ENCODE measurements around the gene COL4A3.

Gene COL4A3

GRCh38 chr2:227296671-227297405 lies 132.4 kb downstream of the COL4A3 start:
- DNase-seq = no peak

DNA sequence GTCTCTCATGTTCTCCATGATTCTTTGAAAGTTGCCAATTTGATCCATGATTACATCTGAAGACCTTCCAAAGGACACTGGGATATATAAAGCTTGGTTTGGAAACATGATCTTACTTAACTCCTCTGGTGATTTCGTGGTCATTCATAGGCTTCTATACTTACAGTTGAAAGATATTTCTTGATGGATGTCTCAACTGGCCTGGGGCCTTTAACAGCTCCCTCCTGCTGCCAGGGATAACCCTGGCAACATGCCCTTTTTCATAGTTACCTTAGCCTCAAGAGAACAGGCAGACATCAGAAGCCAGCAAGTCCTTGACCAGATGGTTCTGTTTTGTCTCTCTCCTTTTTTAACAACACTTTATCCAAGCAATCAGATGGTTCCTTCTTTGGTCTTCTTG lies 137.1 kb downstream of the COL4A3 start:
- no peak for DNase-seq

DNA sequence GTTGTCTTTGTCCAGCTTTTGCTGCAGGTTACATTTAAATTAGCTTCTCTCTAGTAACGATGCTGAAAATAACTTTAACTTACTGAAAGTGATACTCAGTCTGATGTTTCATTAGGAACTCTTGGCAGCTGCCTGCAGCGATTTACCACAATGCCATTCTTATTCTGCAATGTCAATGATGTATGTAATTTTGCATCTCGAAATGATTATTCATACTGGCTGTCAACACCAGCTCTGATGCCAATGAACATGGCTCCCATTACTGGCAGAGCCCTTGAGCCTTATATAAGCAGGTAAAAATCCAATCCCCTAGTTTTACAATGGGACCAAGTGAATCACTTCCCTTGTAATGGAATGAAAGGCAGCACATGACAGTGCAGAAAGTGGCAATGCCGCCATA lies 144.4 kb downstream of the COL4A3 start:
- no peak for DNase-seq

GRCh38 chr2:227310756-227311110 lies 146.3 kb downstream of the COL4A3 start:
- DNase-seq = no peak

DNA sequence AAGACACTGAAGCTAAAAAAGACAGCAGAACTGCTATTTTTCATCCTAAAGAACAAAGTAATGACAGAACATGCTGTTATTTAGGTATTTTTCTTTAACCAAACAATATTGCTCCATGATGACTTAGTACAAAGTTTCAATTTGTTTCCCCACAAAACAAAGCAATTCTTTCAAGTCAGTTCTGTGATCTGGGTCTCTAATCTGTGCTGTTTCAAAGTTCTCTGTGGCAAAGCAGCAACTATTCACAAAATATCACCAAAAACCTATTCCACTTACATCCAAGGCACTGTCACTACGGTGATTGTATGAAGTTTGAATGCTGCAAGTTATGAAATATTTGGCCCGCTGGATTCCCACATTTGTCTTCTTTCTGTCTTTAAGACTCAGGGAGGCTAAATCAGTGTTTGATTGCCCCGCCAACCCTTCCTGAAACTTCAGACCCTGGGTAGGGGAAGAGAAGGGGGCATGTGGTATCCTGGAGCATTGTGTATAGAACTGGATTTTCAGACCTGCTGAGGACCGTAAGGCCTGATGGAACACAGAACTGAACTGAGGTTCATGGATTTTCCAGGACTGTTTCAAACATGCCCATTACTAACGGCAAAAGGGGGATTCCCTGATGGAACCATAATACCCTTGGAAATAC lies 147.6 kb downstream of the COL4A3 start:
- no peak for DNase-seq

DNA sequence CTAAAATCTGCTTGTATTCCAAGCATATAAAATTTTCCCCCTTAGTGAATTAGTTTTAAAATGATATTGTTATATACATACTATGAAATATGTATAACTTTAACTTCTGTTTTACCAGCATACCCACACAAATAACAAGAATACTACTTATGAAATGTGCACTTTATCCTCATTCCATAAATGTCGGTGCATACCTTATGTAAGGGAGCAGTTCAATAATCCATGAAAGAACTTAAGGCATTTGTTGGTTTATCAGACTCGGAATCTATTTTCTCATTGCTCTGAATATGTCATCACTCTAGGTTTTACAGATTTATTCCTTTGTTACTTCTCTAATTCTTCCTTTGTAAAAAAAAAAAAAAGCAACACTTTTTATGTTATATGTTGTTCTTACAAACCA lies 148.2 kb downstream of the COL4A3 start:
- DNase-seq = no peak

- DNase-seq = no peak
Measured at GRCh38 chr2:227313310-227313709, 148.9 kb downstream of the COL4A3 start.

DNA sequence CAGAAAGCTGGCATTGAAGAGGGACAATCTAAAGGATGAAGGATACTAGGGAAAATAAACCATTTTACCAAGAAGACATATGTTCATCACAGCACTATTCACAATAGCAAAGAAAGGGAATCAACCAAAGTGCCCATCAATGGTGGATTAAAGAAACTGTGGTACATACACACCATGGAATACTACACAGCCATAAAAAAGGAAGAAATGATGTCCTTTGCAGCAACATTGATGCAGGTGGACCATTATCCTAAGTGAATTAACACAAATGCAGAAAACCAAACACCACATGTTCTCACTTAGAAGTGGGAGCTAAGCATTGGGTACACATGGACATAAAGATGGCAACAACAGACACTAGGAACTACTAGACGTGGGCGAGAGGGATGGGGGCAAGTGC lies 153.4 kb downstream of the COL4A3 start:
- no peak for DNase-seq

- no peak for DNase-seq
Measured at GRCh38 chr2:227320305-227321094, 156.1 kb downstream of the COL4A3 start.

DNA sequence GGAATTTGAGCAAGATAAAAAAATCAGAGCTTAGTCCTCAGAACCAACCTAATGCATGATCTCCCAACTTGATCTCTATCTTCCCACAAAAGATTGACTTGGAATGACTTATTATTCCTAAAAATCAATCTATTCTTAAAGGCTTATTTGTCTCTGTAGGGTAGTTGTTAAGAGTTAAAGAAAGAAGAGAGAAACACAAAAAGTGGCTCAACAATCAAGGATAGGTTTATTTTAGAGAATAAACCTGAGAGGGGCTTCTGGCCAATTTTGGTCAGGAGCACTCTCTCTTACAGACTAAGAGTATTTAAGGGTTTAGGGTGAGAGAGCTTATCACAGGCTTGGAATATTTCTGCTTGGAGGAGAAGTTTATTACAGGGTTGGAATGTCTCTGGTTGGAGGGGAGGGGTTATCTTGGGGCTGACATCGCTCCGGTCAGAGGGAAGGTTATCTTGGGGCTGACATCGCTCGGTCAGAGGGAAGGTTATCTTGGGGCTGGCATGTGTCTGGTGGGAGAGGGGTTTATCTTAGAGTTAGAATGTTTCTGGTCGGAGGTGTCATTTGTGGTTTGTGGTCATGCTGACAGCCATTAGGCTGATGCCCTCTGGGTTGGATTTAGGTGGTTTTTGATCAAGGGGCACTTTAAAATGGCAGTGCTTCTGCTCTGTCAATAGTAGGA lies 158.2 kb downstream of the COL4A3 start:
- no peak for DNase-seq

DNA sequence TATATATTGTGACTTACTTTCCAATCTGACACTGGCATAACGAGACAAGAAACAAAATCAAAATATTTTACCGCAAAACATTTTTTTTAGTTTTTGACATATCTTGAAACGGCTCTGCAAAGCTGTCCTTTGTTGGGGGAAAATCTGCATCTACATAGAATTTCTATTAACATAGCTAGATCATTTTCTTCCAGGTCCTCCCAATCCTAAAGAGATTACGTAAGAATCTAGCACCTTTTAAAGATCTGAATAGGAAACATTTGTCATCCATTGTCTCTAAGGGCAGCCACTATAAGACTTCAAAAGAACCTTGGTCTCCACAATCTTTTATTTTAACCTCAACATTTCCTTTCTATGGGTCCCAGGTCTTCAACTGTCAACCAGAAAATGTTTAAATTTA lies 159.4 kb downstream of the COL4A3 start:
- DNase-seq = no peak

GRCh38 chr2:227324642-227324994 lies 160.2 kb downstream of the COL4A3 start:
- DNase-seq = no peak

DNA sequence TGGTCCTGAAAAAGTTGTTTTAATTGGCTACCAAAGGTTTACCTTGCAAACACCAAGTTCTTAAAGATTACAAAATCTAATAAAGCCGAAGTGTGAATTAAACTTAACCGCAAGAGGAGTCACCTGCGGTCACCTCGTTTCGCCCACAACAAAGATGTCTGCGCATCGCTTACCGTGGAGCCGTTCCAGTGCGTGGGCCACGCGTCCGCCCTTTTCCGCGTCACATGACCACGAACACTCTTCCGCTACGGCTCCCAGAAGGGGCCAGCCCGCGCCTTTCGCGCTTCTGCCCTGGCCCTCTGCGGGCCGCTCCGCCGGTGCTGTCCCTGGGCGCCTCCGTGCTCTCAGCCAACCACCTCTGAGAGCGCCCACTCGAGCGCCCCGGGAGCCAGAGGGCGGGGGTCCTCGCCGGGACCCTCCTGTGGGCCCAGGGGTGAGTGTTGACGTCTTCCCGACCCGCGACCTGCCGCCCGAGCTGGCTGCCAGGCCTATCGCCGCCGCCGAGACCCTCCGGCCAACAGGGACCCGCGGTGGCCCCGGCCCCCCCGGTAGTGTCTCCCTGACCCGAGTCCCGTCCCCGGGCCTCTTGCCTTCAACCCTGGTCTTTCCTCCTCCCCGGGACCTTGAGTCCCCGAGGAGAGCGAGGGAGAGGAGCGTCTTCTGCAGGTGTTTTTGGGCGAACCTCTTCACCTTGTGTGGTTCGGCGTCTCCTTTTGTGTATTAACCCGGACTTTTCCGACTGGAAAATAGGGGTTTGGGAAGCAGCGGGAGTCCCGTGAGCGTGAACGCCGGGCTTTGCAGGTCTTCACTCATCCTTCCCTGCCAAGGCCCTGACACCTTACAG lies 160.8 kb downstream of the COL4A3 start, which contains the start of gene MFF:
Gene MFF, plus strand, starts transcription at position 257 of the 844 bp plus-strand sequence. CDS start 5,415 bp downstream, outside the sequence.
- DNase-seq = peak; percentile 90

GRCh38 chr2:227325839-227326195 lies 161.4 kb downstream of the COL4A3 start:
- no peak for DNase-seq

GRCh38 chr2:227326783-227327182 lies 162.4 kb downstream of the COL4A3 start:
- DNase-seq = no peak

- DNase-seq = peak; percentile 88
Measured at GRCh38 chr2:227335713-227336112, 171.3 kb downstream of the COL4A3 start.

DNA sequence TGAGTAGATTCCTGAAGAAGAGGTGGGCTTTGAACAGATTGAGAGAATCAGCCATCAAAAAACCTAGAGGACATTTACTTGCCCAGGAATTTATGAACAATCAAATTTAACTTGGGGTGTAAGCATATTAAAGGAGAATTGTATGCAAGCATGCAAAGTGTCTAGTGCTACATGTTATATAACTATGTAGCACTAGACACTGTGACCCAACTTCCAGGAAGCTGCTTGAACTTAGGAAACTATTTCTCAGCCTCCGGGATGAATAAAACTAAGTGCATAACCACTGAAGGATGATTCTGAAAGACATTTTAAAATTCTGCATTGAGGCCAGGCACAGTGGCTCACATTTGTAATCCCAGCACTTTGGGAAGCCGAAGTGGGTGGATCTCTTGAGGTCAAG lies 173.0 kb downstream of the COL4A3 start:
- no peak for DNase-seq

GRCh38 chr2:227339098-227339599 lies 174.7 kb downstream of the COL4A3 start:
- no peak for DNase-seq

DNA sequence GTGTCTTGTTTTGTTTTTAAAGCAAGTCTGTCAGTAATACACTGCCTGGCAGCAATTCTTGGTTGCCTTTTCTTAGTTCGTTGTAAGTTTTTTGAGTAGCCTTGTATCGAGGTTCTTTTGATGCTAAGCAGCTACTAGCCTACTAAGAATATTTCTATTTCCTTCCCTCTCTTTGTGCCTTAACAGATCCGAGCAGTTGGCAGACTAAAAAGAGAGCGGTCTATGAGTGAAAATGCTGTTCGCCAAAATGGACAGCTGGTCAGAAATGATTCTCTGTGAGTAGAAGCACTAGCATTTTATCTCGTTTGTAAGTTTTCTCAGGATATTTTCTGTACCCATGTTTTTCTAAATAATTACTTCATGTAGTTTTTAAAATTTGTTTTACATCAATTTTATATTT lies 175.7 kb downstream of the COL4A3 start:
- no peak for DNase-seq

DNA sequence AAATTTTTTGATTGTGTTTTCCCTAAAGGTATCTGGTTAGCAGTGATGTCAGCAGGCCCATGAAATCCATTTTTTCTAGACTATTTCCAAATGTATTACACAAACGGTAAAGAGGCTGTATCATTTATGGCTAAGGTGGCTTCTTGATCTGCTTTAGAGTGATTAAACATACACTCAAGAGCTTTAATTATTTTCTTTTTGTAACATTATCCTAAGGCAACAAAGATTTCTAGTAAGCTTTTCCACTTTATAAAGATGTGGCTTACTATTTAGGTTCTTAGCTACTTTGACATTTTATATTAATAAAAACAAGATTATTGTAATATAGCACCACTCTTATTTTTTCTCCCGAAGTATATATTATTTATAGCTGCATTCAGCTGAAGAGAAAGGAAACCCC lies 177.1 kb downstream of the COL4A3 start:
- DNase-seq = no peak

- peak; percentile 46 for DNase-seq
Measured at GRCh38 chr2:227344231-227344630, 179.8 kb downstream of the COL4A3 start.

DNA sequence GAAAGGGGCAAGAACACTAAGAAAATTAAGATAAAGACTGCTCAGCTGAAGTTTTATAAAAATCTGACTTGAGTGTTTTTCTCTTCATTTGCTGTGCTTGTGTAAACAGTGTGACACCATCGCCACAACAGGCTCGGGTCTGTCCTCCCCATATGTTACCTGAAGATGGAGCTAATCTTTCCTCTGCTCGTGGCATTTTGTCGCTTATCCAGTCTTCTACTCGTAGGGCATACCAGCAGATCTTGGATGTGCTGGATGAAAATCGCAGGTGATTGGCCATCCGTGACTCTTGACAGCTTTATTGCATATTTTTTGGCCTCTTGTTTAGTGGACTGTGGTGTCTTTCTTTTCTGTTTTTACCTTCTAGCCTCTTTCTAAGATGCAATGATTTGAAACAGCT lies 182.7 kb downstream of the COL4A3 start:
- no peak for DNase-seq
